Endothelial cell of umbilical vein (primary cell): ENCODE results near the gene TMEM150C. TPM values are rescaled to one million over a fixed set of nuclear protein-coding genes. Genes with fewer than 3 reads are reported as not detected.

Experiments
- BruUV-seq: library from RNA; stranded (reverse); fragments of 400-500 nt; replicated peaks from 2 replicates; lab custom pipeline; 2021; lab: Mats Ljungman, UMichigan
- CTCF ChIA-PET: fragments of 300-600, 350-600 bp; sonication (Branson Sonifier 250); formaldehyde crosslinking; loops from one replicate; lab custom pipeline; 2021; ENCODE audit warnings: antibody characterized with exemption, inconsistent platforms; lab: Charles Lee
- POLR2A ChIA-PET: fragments of 300-600, 350-600 bp; sonication (Branson Sonifier 250); formaldehyde crosslinking; loops from one replicate; lab custom pipeline; 2021; ENCODE audit warnings: antibody characterized with exemption, inconsistent platforms; lab: Charles Lee
- DNase-seq: peaks from one replicate; pipeline ENCODE4 v3.0.0-alpha.2; 2011; ENCODE audit warnings: low read depth, low spot score
- FAIRE-seq: peaks from 2 replicates; lab custom pipeline; 2011; peaks lifted over from hg19 to GRCh38; lab: Jason Lieb, UNC
- H2AFZ ChIP-seq: 2 replicates; pipeline ENCODE4 v1.6.0; 2012; ENCODE audit warnings: low read depth, low read length, control low read depth, inconsistent platforms
- H3K27ac ChIP-seq: 2 replicates; pipeline ENCODE4 v1.5.1; 2011; ENCODE audit warnings: low read depth, mild to moderate bottlenecking, control low read depth, low read length, moderate library complexity; ENCODE audit not compliant: insufficient read depth
- H3K27me3 ChIP-seq, 2 experiments: 2 replicates each; pipeline versions ENCODE4 v1.6.0 to v1.6.1; 2011; ENCODE audit warnings: low read length in 2 of 2, mixed read lengths in 1 of 2; ENCODE audit not compliant: control insufficient read depth in 2 of 2, insufficient read depth in 2 of 2
- H3K36me3 ChIP-seq, 2 experiments: 2 replicates in 1 of 2; 3 replicates in 1 of 2; pipeline ENCODE4 v1.5.1; 2011; ENCODE audit warnings: low read length in 2 of 2, mild to moderate bottlenecking in 1 of 2, moderate library complexity in 1 of 2; ENCODE audit not compliant: control insufficient read depth in 2 of 2, insufficient read depth in 2 of 2; ENCODE audit errors: extremely low read depth in 1 of 2
- H3K4me1 ChIP-seq: 3 replicates; pipeline ENCODE4 v1.5.1; 2011; ENCODE audit warnings: mild to moderate bottlenecking, low read length; ENCODE audit not compliant: control insufficient read depth, insufficient read depth; ENCODE audit errors: extremely low read depth
- H3K4me2 ChIP-seq: 2 replicates; pipeline ENCODE4 v1.6.1; 2011; ENCODE audit warnings: low read length, control low read depth, mixed read lengths; ENCODE audit not compliant: insufficient read depth
- H3K4me3 ChIP-seq, 3 experiments: fragments of 200-600 bp in 1 of 3; sonication (generic), shearing (Covaris generic) in 1 of 3; replicated peaks in 1 of 3; 2 replicates each; pipeline ENCODE4 v1.5.1; 2011 to 2016; ENCODE audit warnings: control low read depth in 3 of 3, low read length in 3 of 3, mild to moderate bottlenecking in 2 of 3, inconsistent platforms in 1 of 3, low read depth in 1 of 3, moderate library complexity in 1 of 3; ENCODE audit not compliant: insufficient read depth in 1 of 3
- H3K79me2 ChIP-seq: 2 replicates; pipeline ENCODE4 v1.6.0; 2012; ENCODE audit warnings: low read length, inconsistent platforms; ENCODE audit not compliant: control insufficient read depth, insufficient read depth
- H3K9ac ChIP-seq: replicated peaks from 2 replicates; pipeline ENCODE3; 2011; ENCODE audit warnings: low read length, control low read depth; ENCODE audit not compliant: insufficient read depth; ENCODE audit errors: extremely low read depth
- H3K9me1 ChIP-seq: replicated peaks from 3 replicates; pipeline ENCODE4 v1.6.0; 2011; ENCODE audit warnings: mild to moderate bottlenecking, low read length; ENCODE audit not compliant: control insufficient read depth, insufficient read depth; ENCODE audit errors: extremely low read depth
- H3K9me3 ChIP-seq: replicated peaks from 2 replicates; pipeline ENCODE4 v1.5.1; 2012; ENCODE audit warnings: low read length, inconsistent platforms; ENCODE audit not compliant: control insufficient read depth, insufficient read depth
- H4K20me1 ChIP-seq: replicated peaks from 2 replicates; pipeline ENCODE3; 2011; ENCODE audit warnings: mild to moderate bottlenecking, low read length; ENCODE audit not compliant: control insufficient read depth, insufficient read depth; ENCODE audit errors: extremely low read depth
- CTCF ChIP-seq, 2 donors: IDR thresholded peaks; 1 replicate in 1 of 2; 2 replicates in 1 of 2; pipeline ENCODE4 v1.5.1; 2011; ENCODE audit warnings: low read length in 2 of 2, mild to moderate bottlenecking in 2 of 2, moderate library complexity in 2 of 2, control low read depth in 1 of 2, inconsistent platforms in 1 of 2, low read depth in 1 of 2; ENCODE audit not compliant: insufficient read depth in 1 of 2; ENCODE audit errors: extremely low read depth in 1 of 2
- EZH2 ChIP-seq: IDR thresholded peaks from 2 replicates; pipeline ENCODE4 v1.6.1; 2012; ENCODE audit warnings: borderline replicate concordance, low read depth, mild to moderate bottlenecking, moderate library complexity, low read length, inconsistent platforms; ENCODE audit not compliant: severe bottlenecking
- FOS ChIP-seq: IDR thresholded peaks from 2 replicates; pipeline ENCODE4 v1.6.1; 2011; ENCODE audit warnings: mild to moderate bottlenecking, low read length, moderate library complexity, borderline replicate concordance; ENCODE audit not compliant: insufficient read depth
- GATA2 ChIP-seq: IDR thresholded peaks from 2 replicates; pipeline ENCODE4 v1.7.0; 2011; ENCODE audit warnings: low read depth, mild to moderate bottlenecking, moderate library complexity, mixed read lengths, low read length; ENCODE audit not compliant: insufficient read length, insufficient read depth
- JUN ChIP-seq: IDR thresholded peaks from 2 replicates; pipeline ENCODE4 v1.6.1; 2011; ENCODE audit warnings: borderline replicate concordance, low read depth; ENCODE audit not compliant: insufficient read length, insufficient read depth
- MAX ChIP-seq: IDR thresholded peaks from 2 replicates; pipeline ENCODE4 v1.6.1; 2011; ENCODE audit not compliant: insufficient read depth, insufficient read length
- MYC ChIP-seq: IDR thresholded peaks from one replicate; pipeline ENCODE4 v1.6.1; 2011; ENCODE audit warnings: mild to moderate bottlenecking, low read depth, low read length
- POLR2A ChIP-seq: IDR thresholded peaks from 2 replicates; pipeline ENCODE4 v1.6.1; 2012; ENCODE audit warnings: low read depth, mild to moderate bottlenecking, control low read depth, low read length
- POLR2AphosphoS5 ChIP-seq: IDR thresholded peaks from 2 replicates; pipeline ENCODE4 v1.6.1; 2012; ENCODE audit warnings: low read depth, mild to moderate bottlenecking, control low read depth, low read length, moderate library complexity; ENCODE audit not compliant: insufficient read depth
- dilution Hi-C: fragments of 300-500 bp; cut with MboI; formaldehyde crosslinking; loops from one replicate; pipeline ENCODE4 v1.15.0; 2019; ENCODE audit warnings: low sequenced_read_pairs; ENCODE audit not compliant: extremely low pct_ligation_motif_present
- intact Hi-C: fragments of 100-400 bp; cut with micrococcal nuclease; formaldehyde crosslinking; loops from one replicate; pipeline ENCODE4 v1.10.0; 2022
- polyA plus RNA-seq, 4 experiments: library from polyadenylated mRNA; depleted of rRNA in 3 of 4; stranded (reverse) in 3 of 4; unstranded in 1 of 4; fragments of >200 nt; gene quantifications; 2 replicates each; pipeline versions ENCODE4 v1.2.1 to v1.2.3, GENCODE V29; 2011 to 2012; ENCODE audit warnings: missing spikeins in 1 of 4
- total RNA-seq: library from RNA; stranded (reverse); gene quantifications from 2 replicates; pipeline ENCODE4 v1.2.3, GENCODE V29; 2021

The TMEM150C gene
- total and polyA plus RNA-seq, 2 donors (not counting 3 experiments of a cell fraction or from before 2014, with no cell fraction given), result 4.1 to 6.6 TPM

- Histone ChIP-seq H3K9ac (no peak overlapping the region), H2AFZ (no peak overlapping the region), H3K4me1 (no peaks in the 10 kb centered on the region), H3K79me2 (no peaks in the 10 kb centered on the region), H3K9me3 (no peaks in the 10 kb centered on the region), H3K4me2 (no peak overlapping the region), H3K27ac (no peak overlapping the region), H3K4me3 (no peak overlapping the region), H4K20me1 (no peaks in the 10 kb centered on the region), H3K36me3 (peaks cover 12 to 14% of the 10 kb centered on the region in 2 experiments), H3K9me1 (no peaks in the 10 kb centered on the region), H3K27me3 (no peaks in the 10 kb centered on the region)
- dilution Hi-C loops, result no loop called here
- no peak for FAIRE-seq
- POLR2A ChIA-PET, result no interaction called here
- no TSS peak for BruUV-seq
- TF ChIP-seq POLR2AphosphoS5 (no peak), MYC (no peak), FOS (no peak), JUN (no peak), EZH2 (no peak), POLR2A (no peak), CTCF (IDR thresholded peaks at IDR 0.05; ENCODE audit: extremely low read depth in 1 of 2, insufficient read depth in 1 of 2, low read depth in 1 of 2, low read length in 2 of 2) (no peak), GATA2 (no peak), MAX (no peak)
- CTCF ChIA-PET, result interaction anchor here (1.4 to 17.0 kb wide), 2 partner anchors 282 to 283 kb away, joined by 11 to 500 read pairs; no protein-coding TSS in a partner anchor
- intact Hi-C loops, result no loop called here
- DNase-seq, result peak; percentile 7
Observed at GRCh38 chr4:82457266-82457665, 104.5 kb downstream of the TMEM150C start.
